HCT116 (cell line): ENCODE data around the gene TGM6. TPM values are rescaled to one million over a fixed set of nuclear protein-coding genes. Genes with fewer than 3 reads are reported as not detected.

Experiments used
- ATAC-seq: fragments of 200-7000 bp; cut with Tn5 transposase; 2 replicates; pipeline ENCODE4 v1.9.1; 2020; ENCODE audit warnings: mild to moderate bottlenecking, moderate library complexity
- BruUV-seq: library from RNA; stranded (reverse); fragments of 400-500 nt; replicated peaks from 2 replicates; lab custom pipeline; 2021; lab: Mats Ljungman, UMichigan
- CTCF ChIA-PET: fragments of 300-600 bp; sonication (Branson Sonifier 250); formaldehyde crosslinking; loops from one replicate; lab custom pipeline; 2021; ENCODE audit warnings: antibody characterized with exemption; lab: Charles Lee
- POLR2A ChIA-PET: fragments of 300-600, 350-600 bp; sonication (Branson Sonifier 250); formaldehyde crosslinking; loops from one replicate; lab custom pipeline; 2021; ENCODE audit warnings: antibody characterized with exemption; lab: Charles Lee
- RAD21 ChIA-PET, 2 experiments: fragments of 300-600 bp; sonication (Branson Sonifier 250); formaldehyde crosslinking; loops; one replicate each; lab custom pipeline; 2023; ENCODE audit warnings: low total read pairs in 2 of 2; ENCODE audit not compliant: uncharacterized antibody in 2 of 2, unreplicated experiment in 2 of 2, low non-redundant PET in 1 of 2; lab: Charles Lee
- DNase-seq: peaks from one replicate; pipeline ENCODE4 v3.0.0-alpha.2; 2010; ENCODE audit warnings: low read depth, low spot score
- H2AFZ ChIP-seq: fragments of 200-600 bp; shearing (Covaris generic), sonication (generic); 2 replicates; pipeline ENCODE4 v1.6.1; 2017; ENCODE audit warnings: low read depth, mixed run types, mixed read lengths, antibody characterized with exemption, low read length; ENCODE audit not compliant: poor library complexity, severe bottlenecking
- H3K27ac ChIP-seq: 2 replicates; pipeline ENCODE4 v1.5.1; 2012; ENCODE audit warnings: low read depth, low read length
- H3K27me3 ChIP-seq: fragments of 200-600 bp; sonication (generic); 2 replicates; pipeline ENCODE4 v1.6.1; 2016; ENCODE audit warnings: mixed run types, low read length, mixed read lengths; ENCODE audit not compliant: insufficient read depth
- H3K36me3 ChIP-seq, 2 experiments: fragments of 200-500 bp in 1 of 2; fragments of 200-600 bp in 1 of 2; sonication (Bioruptor generic) in 1 of 2; sonication (generic) in 1 of 2; 2 replicates each; pipeline versions ENCODE4 v1.5.1 to v1.6.1; 2014 to 2016; ENCODE audit warnings: low read length in 2 of 2, inconsistent platforms in 1 of 2, mixed read lengths in 1 of 2, mixed run types in 1 of 2; ENCODE audit not compliant: insufficient read depth in 2 of 2, control insufficient read depth in 1 of 2
- H3K4me1 ChIP-seq, 2 experiments: fragments of 200-600 bp in 1 of 2; sonication (generic) in 1 of 2; 2 replicates each; pipeline versions ENCODE4 v1.5.1 to v1.6.1; 2012 to 2017; ENCODE audit warnings: low read length in 2 of 2, inconsistent platforms in 1 of 2, mild to moderate bottlenecking in 1 of 2, mixed read lengths in 1 of 2, mixed run types in 1 of 2, moderate library complexity in 1 of 2; ENCODE audit not compliant: insufficient read depth in 2 of 2, control insufficient read depth in 1 of 2
- H3K4me2 ChIP-seq: fragments of 200-600 bp; sonication (generic); 2 replicates; pipeline ENCODE4 v1.6.1; 2017; ENCODE audit warnings: mixed run types, low read length, mixed read lengths
- H3K4me3 ChIP-seq, 2 experiments: fragments of 200-600 bp in 1 of 2; sonication (generic) in 1 of 2; replicated peaks in 1 of 2; 2 replicates each; pipeline ENCODE4 v1.5.1; 2011 to 2016; ENCODE audit warnings: low read length in 2 of 2, control low read depth in 1 of 2, low read depth in 1 of 2, mild to moderate bottlenecking in 1 of 2, mixed read lengths in 1 of 2, mixed run types in 1 of 2
- H3K79me2 ChIP-seq: fragments of 200-600 bp; sonication (generic); 2 replicates; pipeline ENCODE4 v1.6.1; 2017; ENCODE audit warnings: mild to moderate bottlenecking, mixed run types, low read length, moderate library complexity, mixed read lengths; ENCODE audit not compliant: insufficient read depth
- H3K9ac ChIP-seq: fragments of 200-600 bp; sonication (generic); 2 replicates; pipeline ENCODE4 v1.6.1; 2016; ENCODE audit warnings: low read length, mixed read lengths
- H3K9me2 ChIP-seq: fragments of 200-600 bp; sonication (generic), shearing (Covaris generic); 2 replicates; pipeline ENCODE4 v1.6.1; 2017; ENCODE audit warnings: mixed run types, mild to moderate bottlenecking, moderate library complexity; ENCODE audit not compliant: insufficient read depth
- H3K9me3 ChIP-seq, 2 experiments: fragments of 200-500 bp in 1 of 2; fragments of 200-600 bp in 1 of 2; sonication (Bioruptor generic) in 1 of 2; sonication (generic) in 1 of 2; 2 replicates each; pipeline ENCODE4 v1.6.1; 2014 to 2017; ENCODE audit warnings: low read length in 2 of 2, mixed read lengths in 2 of 2, inconsistent platforms in 1 of 2, low read depth in 1 of 2, mild to moderate bottlenecking in 1 of 2, mixed run types in 1 of 2, moderate library complexity in 1 of 2; ENCODE audit not compliant: control insufficient read depth in 1 of 2, insufficient read depth in 1 of 2
- H4K20me1 ChIP-seq: fragments of 200-600 bp; sonication (generic), shearing (Covaris generic); 2 replicates; pipeline ENCODE4 v1.6.1; 2017; ENCODE audit warnings: mixed run types, mild to moderate bottlenecking, moderate library complexity; ENCODE audit not compliant: insufficient read depth
- ATF3 ChIP-seq: IDR thresholded peaks from 2 replicates; pipeline ENCODE4 v1.6.1; 2012
- EGR1 ChIP-seq: IDR thresholded peaks from 2 replicates; pipeline ENCODE4 v1.6.1; 2012; ENCODE audit warnings: low read depth
- ELF1 ChIP-seq: IDR thresholded peaks from 2 replicates; pipeline ENCODE4 v1.6.1; 2012; ENCODE audit warnings: low read depth, borderline replicate concordance
- EZH2 ChIP-seq: fragments of 200-600 bp; sonication (generic); IDR thresholded peaks from 2 replicates; pipeline ENCODE4 v1.6.1; 2017; ENCODE audit warnings: antibody characterized with exemption, mixed run types
- EZH2phosphoT487 ChIP-seq: fragments of 200-600 bp; IDR thresholded peaks from 2 replicates; pipeline ENCODE4 v1.6.1; 2018; ENCODE audit warnings: antibody characterized with exemption, borderline replicate concordance
- JUND ChIP-seq: IDR thresholded peaks from 2 replicates; pipeline ENCODE4 v1.6.1; 2012
- RAD21 ChIP-seq: IDR thresholded peaks from 2 replicates; pipeline ENCODE4 v1.6.1; 2012; ENCODE audit warnings: low read depth, mild to moderate bottlenecking
- SRF ChIP-seq: IDR thresholded peaks from 2 replicates; pipeline ENCODE4 v1.6.1; 2012; ENCODE audit warnings: low read depth
- YY1 ChIP-seq: IDR thresholded peaks from 2 replicates; pipeline ENCODE4 v1.6.1; 2011; ENCODE audit warnings: low read length, low read depth, moderate library complexity, mild to moderate bottlenecking; ENCODE audit not compliant: insufficient replicate concordance; ENCODE audit errors: extremely low read depth
- ZFX ChIP-seq: fragments of 450-650 bp; IDR thresholded peaks from 2 replicates; pipeline ENCODE4 v1.6.1; 2017
- intact Hi-C: fragments of 100-400 bp; cut with micrococcal nuclease; formaldehyde crosslinking; loops from 2 replicates; pipeline ENCODE4 v1.10.0; 2022
- total RNA-seq: library from RNA; stranded (reverse); gene quantifications from one replicate; pipeline ENCODE4 v1.2.1, GENCODE V29; 2021; ENCODE audit not compliant: unreplicated experiment
- TF ChIP-seq, protein P1 (sequence below): IDR thresholded peaks from 2 replicates; pipeline ENCODE4 v1.6.1; 2012; ENCODE audit warnings: low read depth
- TF ChIP-seq, protein P2 (sequence below): IDR thresholded peaks from 2 replicates; pipeline ENCODE4 v1.6.1; 2011; ENCODE audit warnings: mild to moderate bottlenecking, low read length, moderate library complexity; ENCODE audit not compliant: insufficient replicate concordance; ENCODE audit errors: extremely low read depth

The TGM6 gene
- total RNA-seq, 1 experiment from 2014 or later: not detected

GRCh38 chr20:2403291-2404052 is 22.8 kb downstream of the TGM6 start:
- Histone ChIP-seq H3K9me3 (no peaks in the 10 kb centered on the region; a peak in 1 of 4 replicates), H3K27me3 (no peaks in the 10 kb centered on the region), H3K9ac (no peak overlapping the region), H4K20me1 (no peaks in the 10 kb centered on the region), H3K79me2 (no peaks in the 10 kb centered on the region), H3K27ac (no peak overlapping the region), H3K4me2 (no peak overlapping the region), H3K36me3 (no peaks in the 10 kb centered on the region), H3K4me3 (no peak overlapping the region), H3K4me1 (no peaks in the 10 kb centered on the region), H2AFZ (no peak overlapping the region), H3K9me2 (no peaks in the 10 kb centered on the region)
- ChIA-PET POLR2A (no interaction called here), CTCF (interaction anchor here (1.5 kb wide), 2 partner anchors 13 to 196 kb away, joined by 4 to 14 read pairs; no protein-coding TSS in a partner anchor), RAD21 (no interaction called here)
- no peak for DNase-seq
- BruUV-seq: no TSS peak
- TF ChIP-seq JUND (no peak), SRF (no peak), ELF1 (no peak), EZH2phosphoT487 (no peak), EGR1 (no peak)
- no peak for ATAC-seq
- intact Hi-C loops: loop anchor here (2.0 kb wide), 1 partner anchor 197 kb away; no protein-coding TSS in a partner anchor

DNA sequence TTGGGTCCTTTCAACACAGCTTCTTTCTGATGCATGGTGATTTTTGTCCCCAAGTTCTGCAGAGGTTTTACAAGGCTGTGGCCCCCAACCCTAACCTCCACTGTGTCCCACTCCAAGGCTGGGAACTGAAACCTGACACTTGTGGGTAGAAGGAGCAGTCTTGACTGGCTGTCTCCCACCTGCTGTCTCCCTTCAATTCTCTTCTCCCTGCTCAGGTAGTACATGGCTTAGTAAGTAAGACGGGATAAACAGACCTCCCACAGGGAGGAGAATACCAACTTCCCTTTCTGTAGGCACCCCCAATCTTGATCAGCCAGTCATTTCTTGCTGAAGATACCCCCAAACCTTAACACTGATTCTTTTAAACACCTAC is 25.0 kb downstream of the TGM6 start:
- Histone ChIP-seq H2AFZ (no peak overlapping the region), H3K27ac (no peak overlapping the region), H3K79me2 (no peaks in the 10 kb centered on the region), H3K36me3 (no peaks in the 10 kb centered on the region), H3K4me3 (no peak overlapping the region), H3K9me3 (no peaks in the 10 kb centered on the region), H3K4me1 (no peaks in the 10 kb centered on the region), H3K4me2 (no peak overlapping the region), H3K9me2 (no peaks in the 10 kb centered on the region), H3K9ac (no peak overlapping the region), H3K27me3 (no peaks in the 10 kb centered on the region), H4K20me1 (no peaks in the 10 kb centered on the region)
- DNase-seq (no peak), ATAC-seq (no peak)
- intact Hi-C loops: no loop called here
- ChIA-PET RAD21 (no interaction called here), CTCF (interaction anchor here (2.1 kb wide), 1 partner anchor 198 kb away, joined by 6 read pairs; no protein-coding TSS in a partner anchor), POLR2A (no interaction called here)
- no TSS peak for BruUV-seq
- TF ChIP-seq ZFX: no peak
- TF ChIP-seq RAD21: no peak
- no peak for TF ChIP-seq ATF3
- TF ChIP-seq YY1: no peak
- TF ChIP-seq EZH2: no peak
- TF ChIP-seq, protein P1, sequence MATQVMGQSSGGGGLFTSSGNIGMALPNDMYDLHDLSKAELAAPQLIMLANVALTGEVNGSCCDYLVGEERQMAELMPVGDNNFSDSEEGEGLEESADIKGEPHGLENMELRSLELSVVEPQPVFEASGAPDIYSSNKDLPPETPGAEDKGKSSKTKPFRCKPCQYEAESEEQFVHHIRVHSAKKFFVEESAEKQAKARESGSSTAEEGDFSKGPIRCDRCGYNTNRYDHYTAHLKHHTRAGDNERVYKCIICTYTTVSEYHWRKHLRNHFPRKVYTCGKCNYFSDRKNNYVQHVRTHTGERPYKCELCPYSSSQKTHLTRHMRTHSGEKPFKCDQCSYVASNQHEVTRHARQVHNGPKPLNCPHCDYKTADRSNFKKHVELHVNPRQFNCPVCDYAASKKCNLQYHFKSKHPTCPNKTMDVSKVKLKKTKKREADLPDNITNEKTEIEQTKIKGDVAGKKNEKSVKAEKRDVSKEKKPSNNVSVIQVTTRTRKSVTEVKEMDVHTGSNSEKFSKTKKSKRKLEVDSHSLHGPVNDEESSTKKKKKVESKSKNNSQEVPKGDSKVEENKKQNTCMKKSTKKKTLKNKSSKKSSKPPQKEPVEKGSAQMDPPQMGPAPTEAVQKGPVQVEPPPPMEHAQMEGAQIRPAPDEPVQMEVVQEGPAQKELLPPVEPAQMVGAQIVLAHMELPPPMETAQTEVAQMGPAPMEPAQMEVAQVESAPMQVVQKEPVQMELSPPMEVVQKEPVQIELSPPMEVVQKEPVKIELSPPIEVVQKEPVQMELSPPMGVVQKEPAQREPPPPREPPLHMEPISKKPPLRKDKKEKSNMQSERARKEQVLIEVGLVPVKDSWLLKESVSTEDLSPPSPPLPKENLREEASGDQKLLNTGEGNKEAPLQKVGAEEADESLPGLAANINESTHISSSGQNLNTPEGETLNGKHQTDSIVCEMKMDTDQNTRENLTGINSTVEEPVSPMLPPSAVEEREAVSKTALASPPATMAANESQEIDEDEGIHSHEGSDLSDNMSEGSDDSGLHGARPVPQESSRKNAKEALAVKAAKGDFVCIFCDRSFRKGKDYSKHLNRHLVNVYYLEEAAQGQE: no peak
- TF ChIP-seq, protein P2, sequence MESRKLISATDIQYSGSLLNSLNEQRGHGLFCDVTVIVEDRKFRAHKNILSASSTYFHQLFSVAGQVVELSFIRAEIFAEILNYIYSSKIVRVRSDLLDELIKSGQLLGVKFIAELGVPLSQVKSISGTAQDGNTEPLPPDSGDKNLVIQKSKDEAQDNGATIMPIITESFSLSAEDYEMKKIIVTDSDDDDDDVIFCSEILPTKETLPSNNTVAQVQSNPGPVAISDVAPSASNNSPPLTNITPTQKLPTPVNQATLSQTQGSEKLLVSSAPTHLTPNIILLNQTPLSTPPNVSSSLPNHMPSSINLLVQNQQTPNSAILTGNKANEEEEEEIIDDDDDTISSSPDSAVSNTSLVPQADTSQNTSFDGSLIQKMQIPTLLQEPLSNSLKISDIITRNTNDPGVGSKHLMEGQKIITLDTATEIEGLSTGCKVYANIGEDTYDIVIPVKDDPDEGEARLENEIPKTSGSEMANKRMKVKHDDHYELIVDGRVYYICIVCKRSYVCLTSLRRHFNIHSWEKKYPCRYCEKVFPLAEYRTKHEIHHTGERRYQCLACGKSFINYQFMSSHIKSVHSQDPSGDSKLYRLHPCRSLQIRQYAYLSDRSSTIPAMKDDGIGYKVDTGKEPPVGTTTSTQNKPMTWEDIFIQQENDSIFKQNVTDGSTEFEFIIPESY: no peak
